HUES48 (cell line): ENCODE measurements around the gene HTR1D.

ENCODE experiments used
- H3K27ac ChIP-seq: one replicate; pipeline ENCODE4 v1.7.0; 2013; ENCODE audit warnings: low read depth, low read length, inconsistent platforms
- H3K27me3 ChIP-seq: 2 replicates; pipeline ENCODE4 v1.6.1; 2013; ENCODE audit warnings: mild to moderate bottlenecking, low read length; ENCODE audit not compliant: control insufficient read depth, insufficient read depth
- H3K36me3 ChIP-seq: 2 replicates; pipeline ENCODE4 v1.6.1; 2013; ENCODE audit warnings: low read length; ENCODE audit not compliant: control insufficient read depth, insufficient read depth
- H3K4me1 ChIP-seq: 2 replicates; pipeline ENCODE4 v1.6.1; 2013; ENCODE audit warnings: mild to moderate bottlenecking, low read length; ENCODE audit not compliant: control insufficient read depth, insufficient read depth
- H3K4me3 ChIP-seq: 2 replicates; pipeline ENCODE4 v1.5.1; 2013; ENCODE audit warnings: mild to moderate bottlenecking, low read depth, low read length
- H3K9ac ChIP-seq: 2 replicates; pipeline ENCODE4 v1.6.1; 2013; ENCODE audit warnings: mild to moderate bottlenecking, low read depth, low read length, moderate library complexity
- H3K9me3 ChIP-seq: 2 replicates; pipeline ENCODE4 v1.6.1; 2013; ENCODE audit warnings: low read length; ENCODE audit not compliant: control insufficient read depth, insufficient read depth

Gene HTR1D

DNA sequence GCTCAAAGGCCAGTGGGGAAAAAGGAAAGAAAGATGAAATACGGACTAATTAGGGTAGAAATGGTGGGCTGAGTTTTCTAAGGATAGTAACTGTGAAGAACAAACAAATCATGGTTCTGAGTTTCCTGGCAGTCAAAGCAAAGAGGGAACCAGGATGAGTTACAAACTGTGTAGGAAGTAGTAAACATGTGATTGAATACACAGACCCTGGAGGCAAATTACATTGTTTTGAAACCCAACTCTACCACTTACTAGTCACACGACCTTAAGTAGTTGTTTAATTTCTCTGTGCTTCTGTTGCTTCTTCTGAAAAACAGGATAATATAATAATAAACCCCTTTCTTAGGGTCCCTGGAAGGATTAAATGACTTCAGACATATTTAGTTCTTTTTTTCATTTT lies 37.4 kb downstream of the HTR1D start:
- no peaks in the 10 kb centered on the region for H3K36me3 ChIP-seq
- H3K27ac ChIP-seq: no peak overlapping the region
- H3K9ac ChIP-seq: no peak overlapping the region
- no peaks in the 10 kb centered on the region for H3K9me3 ChIP-seq
- H3K27me3 ChIP-seq: peaks cover 30% of the 10 kb centered on the region
- no peak overlapping the region for H3K4me3 ChIP-seq
- H3K4me1 ChIP-seq: no peaks in the 10 kb centered on the region

DNA sequence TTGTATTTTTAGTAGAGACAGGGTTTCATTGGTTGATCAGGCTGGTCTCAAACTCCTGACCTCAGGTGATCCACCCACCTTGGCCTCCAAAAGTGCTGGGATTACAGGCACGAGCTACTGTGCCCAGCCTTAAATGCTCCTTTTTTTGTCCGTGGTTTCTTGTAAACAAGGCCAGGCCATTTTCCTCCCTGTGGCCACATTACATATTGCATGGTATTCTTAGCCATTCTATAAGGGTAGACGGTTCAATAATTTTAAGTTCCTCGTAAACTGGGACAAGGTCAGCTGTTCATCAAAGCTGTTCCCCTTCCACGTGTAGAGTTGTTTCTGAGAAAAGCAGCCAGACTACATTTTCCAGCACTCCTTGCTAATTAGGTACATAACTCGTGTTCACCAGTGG lies 38.4 kb downstream of the HTR1D start:
- Histone ChIP-seq H3K27ac (no peak overlapping the region), H3K9ac (no peak overlapping the region), H3K27me3 (peaks cover 30% of the 10 kb centered on the region)

DNA sequence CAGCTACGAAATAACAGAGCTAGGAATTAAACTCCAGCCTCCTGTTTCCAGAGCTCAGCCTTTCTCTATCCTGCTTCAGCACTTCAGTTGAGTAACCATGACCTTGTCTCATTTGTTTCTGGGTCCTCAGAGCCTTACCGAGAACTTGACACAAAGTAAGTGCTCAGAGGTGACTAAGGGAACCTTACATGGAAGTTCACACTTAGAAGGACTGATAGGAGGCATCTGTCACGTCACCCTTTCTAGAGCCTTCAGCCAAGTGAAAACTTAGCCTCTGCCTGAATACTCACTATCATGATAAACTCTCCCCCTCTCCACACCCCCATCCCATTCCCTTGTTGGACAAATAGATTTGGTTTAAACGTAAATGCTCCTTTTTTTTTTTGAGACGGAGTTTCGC lies 38.9 kb downstream of the HTR1D start:
- peaks cover 30% of the 10 kb centered on the region for H3K27me3 ChIP-seq
- peak overlapping the region; percentile 54; the same call in 1 of the 2 replicates for H3K4me3 ChIP-seq
- H3K9me3 ChIP-seq: no peaks in the 10 kb centered on the region
- no peaks in the 10 kb centered on the region for H3K36me3 ChIP-seq
- no peak overlapping the region for H3K27ac ChIP-seq
- H3K4me1 ChIP-seq: no peaks in the 10 kb centered on the region
- no peak overlapping the region for H3K9ac ChIP-seq

More for the DNA sequence above, 38.4 kb downstream of the HTR1D start:
- Histone ChIP-seq H3K36me3 (no peaks in the 10 kb centered on the region), H3K9me3 (no peaks in the 10 kb centered on the region), H3K4me3 (no peak overlapping the region), H3K4me1 (no peaks in the 10 kb centered on the region)

DNA sequence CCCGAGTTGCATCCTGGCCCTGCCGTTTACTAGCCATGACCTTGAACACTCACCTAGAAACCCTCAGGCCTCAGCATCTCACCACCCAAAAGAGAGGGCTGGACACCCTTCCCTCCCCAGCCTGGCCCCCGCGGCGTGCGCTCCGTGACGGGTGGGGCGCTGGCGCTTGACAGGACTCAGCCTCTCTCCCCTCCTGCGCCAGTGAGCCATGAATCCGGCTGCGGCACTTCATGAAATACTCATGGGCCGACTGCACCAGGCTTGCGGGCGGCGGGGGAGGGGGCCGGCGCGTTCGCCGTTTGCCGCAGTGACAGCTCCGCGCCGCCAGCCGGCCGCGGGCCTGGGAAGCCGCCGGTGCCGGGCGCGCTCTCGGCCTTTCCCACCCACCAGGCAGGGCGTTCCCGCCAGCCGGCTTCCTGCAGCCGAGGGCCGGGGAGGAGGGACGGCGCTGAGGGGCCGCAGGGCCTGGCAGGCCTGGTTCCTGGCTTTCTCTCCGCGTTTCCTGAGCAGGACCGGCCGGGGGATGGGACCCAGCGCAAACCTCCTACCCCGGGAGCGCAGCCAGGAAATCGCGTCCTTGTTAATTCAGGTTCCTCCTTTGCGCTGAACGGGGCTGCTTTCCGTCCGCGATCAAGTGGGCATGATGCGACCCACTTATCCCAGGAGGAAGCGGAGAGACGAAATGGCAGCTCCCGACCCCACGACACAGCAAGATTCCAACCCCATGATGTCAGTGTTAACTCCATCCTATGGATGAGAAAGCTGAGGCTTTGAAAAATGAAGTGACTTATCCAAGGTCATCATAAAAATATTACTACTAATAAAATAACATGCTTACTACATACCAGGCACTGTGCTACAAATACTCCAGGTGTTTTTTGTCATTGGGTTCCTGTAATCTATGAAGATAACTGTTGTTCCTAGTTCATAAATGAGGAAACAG lies 39.6 kb downstream of the HTR1D start:
- peak overlapping the region; percentile 54 for H3K4me3 ChIP-seq

DNA sequence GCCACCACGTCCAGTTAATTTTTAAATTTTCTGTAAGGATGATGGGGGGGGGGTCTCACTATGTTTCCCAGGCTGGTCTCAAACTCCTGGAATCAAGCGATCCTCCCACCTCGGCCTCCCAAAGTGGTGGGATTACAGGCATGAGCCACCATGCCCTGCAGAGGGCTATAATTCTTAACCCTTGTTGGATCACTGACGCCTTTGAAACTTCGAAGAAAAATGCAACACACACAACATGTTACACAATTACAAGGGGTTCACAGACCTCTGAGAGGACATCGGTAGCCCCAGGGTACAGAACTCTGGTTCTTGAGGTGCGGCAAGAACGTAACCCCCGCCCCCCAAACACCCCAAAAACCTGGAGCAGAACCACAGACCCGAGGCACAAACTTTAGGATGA lies 40.3 kb downstream of the HTR1D start:
- H3K36me3 ChIP-seq: no peaks in the 10 kb centered on the region
- peaks cover 30% of the 10 kb centered on the region for H3K27me3 ChIP-seq
- H3K4me1 ChIP-seq: no peaks in the 10 kb centered on the region
- H3K9me3 ChIP-seq: no peaks in the 10 kb centered on the region
- H3K27ac ChIP-seq: no peak overlapping the region
- peak overlapping the region; percentile 54 for H3K4me3 ChIP-seq
- no peak overlapping the region for H3K9ac ChIP-seq

More for the DNA sequence above, 39.6 kb downstream of the HTR1D start:
- 0 out of 2 replicates have a peak overlapping the region, but pooled peaks have one; percentile 14 for H3K9ac ChIP-seq
- H3K4me1 ChIP-seq: no peaks in the 10 kb centered on the region
- peaks cover 30% of the 10 kb centered on the region for H3K27me3 ChIP-seq
- no peak overlapping the region for H3K27ac ChIP-seq
- H3K9me3 ChIP-seq: no peaks in the 10 kb centered on the region
- H3K36me3 ChIP-seq: no peaks in the 10 kb centered on the region

DNA sequence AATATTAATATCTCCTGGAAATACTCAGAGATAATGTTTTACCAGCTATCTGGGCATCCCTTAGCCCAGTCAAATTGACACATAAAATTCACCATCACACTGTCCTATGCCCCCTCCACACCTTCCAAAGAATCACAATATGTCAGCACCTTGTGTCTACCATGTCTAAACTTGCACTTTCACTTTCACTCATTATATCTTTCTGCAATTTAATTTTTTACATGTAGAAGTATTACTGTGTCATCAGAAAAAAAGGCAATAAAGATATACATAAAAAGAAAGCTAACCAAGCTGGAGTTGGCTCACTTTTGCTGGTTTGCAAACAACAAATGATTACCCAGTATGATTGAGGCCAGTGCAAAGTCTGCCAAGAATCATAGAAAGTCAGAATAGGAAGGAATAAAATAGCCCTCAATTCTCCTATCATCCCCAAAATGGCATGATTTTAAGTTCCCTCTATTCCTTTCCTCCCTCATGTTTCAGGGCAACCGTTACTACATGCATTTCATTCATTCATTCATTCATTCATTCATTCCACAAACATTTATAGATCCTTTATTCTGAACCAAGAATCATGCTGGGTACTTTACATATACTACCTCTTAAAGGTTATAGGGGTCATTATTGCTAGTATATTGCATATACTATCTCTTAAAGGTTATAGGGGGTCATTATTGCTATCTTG lies 42.7 kb downstream of the HTR1D start:
- Histone ChIP-seq H3K4me1 (peaks cover 3% of the 10 kb centered on the region; the same call in 1 of the 2 replicates), H3K27me3 (peaks cover 30% of the 10 kb centered on the region), H3K36me3 (no peaks in the 10 kb centered on the region), H3K9ac (no peak overlapping the region), H3K27ac (no peak overlapping the region), H3K9me3 (no peaks in the 10 kb centered on the region), H3K4me3 (no peak overlapping the region)

DNA sequence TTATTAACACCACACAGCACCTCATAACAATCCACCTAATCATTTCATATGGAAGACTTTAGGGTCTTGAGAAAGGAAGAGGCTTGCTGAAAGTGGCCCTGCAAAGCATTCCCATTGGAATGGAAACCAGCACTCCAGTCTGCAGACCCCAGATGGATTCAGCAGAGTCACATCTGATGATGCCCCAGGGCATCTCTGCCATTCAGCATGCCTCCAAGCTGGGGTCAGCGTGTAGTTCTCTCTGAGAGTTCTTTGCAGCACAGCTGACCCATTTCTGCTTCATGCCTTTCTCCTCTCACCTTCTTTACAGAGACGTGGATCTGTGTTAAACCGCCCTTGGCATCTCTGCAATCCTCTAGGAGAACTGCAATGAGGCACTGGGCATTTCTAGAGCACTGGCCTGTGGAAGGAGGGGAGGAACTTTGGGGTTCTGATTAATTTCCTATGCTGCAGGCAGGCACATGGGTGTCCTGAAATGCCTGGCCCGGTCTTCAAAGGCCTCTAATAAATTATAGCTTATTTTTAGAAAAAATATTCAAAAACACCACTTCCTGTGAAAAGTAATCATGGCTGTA lies 46.0 kb downstream of the HTR1D start:
- Histone ChIP-seq H3K4me3 (no peak overlapping the region), H3K36me3 (no peaks in the 10 kb centered on the region), H3K9ac (no peak overlapping the region), H3K9me3 (no peaks in the 10 kb centered on the region), H3K27ac (no peak overlapping the region), H3K27me3 (peaks cover 2% of the 10 kb centered on the region; the same call in 1 of the 2 replicates), H3K4me1 (peaks cover 14% of the 10 kb centered on the region)

DNA sequence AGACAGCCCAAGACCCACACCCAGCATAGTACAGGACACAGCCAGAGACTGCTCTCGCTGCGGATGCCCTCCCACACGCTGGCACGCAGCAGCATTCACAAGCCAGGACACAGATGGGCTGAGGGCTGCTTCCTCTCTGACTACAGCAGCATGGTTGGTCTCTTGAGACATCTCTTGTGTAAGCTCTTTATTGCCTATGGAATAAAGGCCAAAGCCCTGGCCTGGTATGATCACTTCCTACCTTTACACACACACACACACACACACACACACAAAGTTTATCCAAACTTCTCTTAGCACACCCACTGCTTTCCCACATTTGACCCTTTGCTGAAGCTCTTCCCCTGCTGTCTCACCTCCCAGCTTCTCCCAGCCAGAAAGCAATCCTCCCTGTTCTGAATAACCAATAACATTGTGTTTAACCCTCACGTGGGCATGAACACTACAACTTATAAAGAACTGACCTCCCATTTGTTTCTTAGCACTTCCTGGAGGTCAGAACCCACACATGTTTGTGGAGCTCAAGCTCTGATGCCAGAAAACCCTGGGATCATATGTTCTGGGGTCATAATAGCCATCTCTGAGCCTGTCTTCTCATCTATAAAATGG lies 47.5 kb downstream of the HTR1D start:
- Histone ChIP-seq H3K9ac (no peak overlapping the region), H3K4me3 (no peak overlapping the region; the same call in 1 of the 2 replicates), H3K27ac (no peak overlapping the region)

DNA sequence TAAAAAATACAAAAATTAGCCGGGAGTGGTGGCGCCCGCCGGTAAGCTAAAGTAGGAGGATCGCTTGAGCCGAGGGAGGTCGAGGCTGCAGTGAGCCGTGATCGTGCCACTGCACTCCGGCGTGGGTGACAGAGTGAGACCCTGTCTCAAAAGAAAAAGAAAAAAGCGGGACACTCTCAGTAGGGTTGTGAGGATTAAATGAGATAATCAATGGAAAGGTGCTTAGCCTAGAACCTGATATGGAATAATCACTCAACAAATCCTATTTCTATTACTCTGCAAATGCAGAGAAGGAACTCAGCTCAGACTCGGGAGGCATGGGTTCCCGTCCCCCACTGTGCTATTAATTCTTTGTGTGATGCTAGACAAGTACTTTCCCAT lies 48.1 kb downstream of the HTR1D start:
- Histone ChIP-seq H3K9ac (no peak overlapping the region), H3K4me3 (peak overlapping the region; percentile 71), H3K9me3 (no peaks in the 10 kb centered on the region), H3K27me3 (no peaks in the 10 kb centered on the region), H3K36me3 (no peaks in the 10 kb centered on the region), H3K4me1 (peaks cover 14% of the 10 kb centered on the region), H3K27ac (no peak overlapping the region)

More for the DNA sequence above, 47.5 kb downstream of the HTR1D start:
- peaks cover 14% of the 10 kb centered on the region for H3K4me1 ChIP-seq
- H3K27me3 ChIP-seq: no peaks in the 10 kb centered on the region; the same call in 1 of the 2 replicates
- H3K36me3 ChIP-seq: no peaks in the 10 kb centered on the region
- H3K9me3 ChIP-seq: no peaks in the 10 kb centered on the region

DNA sequence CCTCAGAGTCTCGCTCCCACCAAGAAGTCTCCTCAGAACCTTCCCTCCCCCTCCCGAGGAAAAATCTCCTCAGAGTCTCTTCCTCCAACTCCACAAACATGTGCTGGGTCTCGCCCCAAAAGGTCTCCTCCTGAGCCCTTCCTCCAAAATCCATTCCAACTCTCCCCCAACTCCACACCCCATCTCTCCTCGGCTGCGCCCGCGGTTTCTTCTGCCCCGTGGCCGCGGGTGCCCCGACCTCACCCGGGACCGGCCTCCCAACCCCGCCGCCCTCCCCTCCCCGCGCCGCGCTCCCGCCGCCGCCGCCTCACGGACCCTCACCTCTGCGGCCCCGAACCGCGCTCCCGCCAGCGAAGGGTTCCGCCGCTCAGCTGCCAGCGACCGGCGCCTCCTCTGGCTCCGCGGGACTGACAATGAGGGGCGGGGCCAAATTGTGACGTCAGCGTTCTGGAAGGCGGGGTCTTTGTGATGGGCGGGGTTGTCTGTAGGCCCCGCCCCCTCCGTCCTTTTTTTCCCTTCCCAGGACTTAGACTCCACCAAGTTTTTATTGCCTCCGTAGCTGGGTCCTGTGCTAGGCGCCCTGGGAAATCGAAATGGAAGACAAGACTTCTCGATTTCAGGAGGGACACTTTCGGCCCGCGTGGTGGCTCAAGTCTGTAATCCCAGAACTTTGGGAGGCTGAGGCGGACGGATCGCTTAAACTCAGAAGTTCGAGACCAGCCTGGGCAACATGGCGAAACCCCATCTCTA lies 48.7 kb downstream of the HTR1D start, which contains the start of gene LUZP1:
Gene LUZP1, minus strand, starts transcription at position 412 of the 750 bp plus-strand sequence.
- Histone ChIP-seq H3K4me1 (peaks cover 14% of the 10 kb centered on the region), H3K27me3 (no peaks in the 10 kb centered on the region), H3K9me3 (no peaks in the 10 kb centered on the region), H3K9ac (peak within 1 kb of the TSS; percentile 90), H3K27ac (peak within 1 kb of the TSS; percentile 88), H3K4me3 (peak within 1 kb of the TSS; percentile 71), H3K36me3 (no peaks in the 10 kb centered on the region)
